Measurements from ENCODE around the gene PRODH2. TPM values are rescaled to one million over a fixed set of nuclear protein-coding genes. Genes with fewer than 3 reads are reported as not detected.

PRODH2 gene
- total RNA-seq, 1 experiment from 2014 or later = 0.44 TPM

- BruUV-seq (replicated peaks) = no TSS peak
- ChIA-PET POLR2A (interaction anchor here (0.6 to 1.3 kb wide), 2 partner anchors 12 to 18 kb away, joined by 3 to 4 read pairs; no protein-coding TSS in a partner anchor), CTCF (no interaction called here), RAD21 (ENCODE audit: low non-redundant PET in 1 of 2, low total read pairs in 2 of 2, uncharacterized antibody in 2 of 2, unreplicated experiment in 2 of 2) (no interaction called here)
- Histone ChIP-seq H3K4me1 (ENCODE audit: control insufficient read depth in 1 of 2, insufficient read depth in 2 of 2, low read length in 2 of 2) (no peaks in the 10 kb centered on the region), H3K27me3 (ENCODE audit: insufficient read depth, low read length) (no peaks in the 10 kb centered on the region), H3K9me3 (ENCODE audit: control insufficient read depth in 1 of 2, insufficient read depth in 1 of 2, low read depth in 1 of 2, low read length in 2 of 2) (no peaks in the 10 kb centered on the region), H3K9me2 (ENCODE audit: insufficient read depth) (no peaks in the 10 kb centered on the region), H4K20me1 (ENCODE audit: insufficient read depth) (no peaks in the 10 kb centered on the region), H3K36me3 (ENCODE audit: control insufficient read depth in 1 of 2, insufficient read depth in 2 of 2, low read length in 2 of 2) (peaks cover 2 to 4% of the 10 kb centered on the region in 2 experiments; a peak in 2 of 4 replicates), H3K9ac (ENCODE audit: low read length) (no peak overlapping the region), H3K27ac (ENCODE audit: low read depth, low read length) (no peak overlapping the region), H2AFZ (ENCODE audit: low read depth, low read length, poor library complexity, severe bottlenecking) (no peak overlapping the region), H3K79me2 (ENCODE audit: insufficient read depth, low read length) (no peaks in the 10 kb centered on the region), H3K4me2 (ENCODE audit: low read length) (no peak overlapping the region), H3K4me3 (replicated peaks in 1 of 2; ENCODE audit: low read depth in 1 of 2, low read length in 2 of 2) (no peak overlapping the region)
- DNase-seq (ENCODE audit: low read depth, low spot score) (no peak), ATAC-seq (no peak)
- intact Hi-C loops (cut with micrococcal nuclease) = no loop called here
- no peak for TF ChIP-seq ZNF274 (IDR thresholded peaks at IDR 0.05; ENCODE audit: low read depth, low read length)
- TF ChIP-seq CBX3 (IDR thresholded peaks at IDR 0.05; ENCODE audit: low read depth) = no peak
- TF ChIP-seq YY1 (IDR thresholded peaks at IDR 0.05; ENCODE audit: extremely low read depth, insufficient replicate concordance, low read depth, low read length) = no peak
- TF ChIP-seq EGR1 (IDR thresholded peaks at IDR 0.05; ENCODE audit: low read depth) = no peak
- no peak for TF ChIP-seq SRF (IDR thresholded peaks at IDR 0.05; ENCODE audit: low read depth)
- TF ChIP-seq RAD21 (IDR thresholded peaks at IDR 0.05; ENCODE audit: low read depth) = no peak
- TF ChIP-seq POLR2AphosphoS5 (IDR thresholded peaks at IDR 0.05; ENCODE audit: low read depth, low read length) = no peak
- no peak for TF ChIP-seq ELF1 (IDR thresholded peaks at IDR 0.05; ENCODE audit: borderline replicate concordance, low read depth)
- TF ChIP-seq, protein P1, sequence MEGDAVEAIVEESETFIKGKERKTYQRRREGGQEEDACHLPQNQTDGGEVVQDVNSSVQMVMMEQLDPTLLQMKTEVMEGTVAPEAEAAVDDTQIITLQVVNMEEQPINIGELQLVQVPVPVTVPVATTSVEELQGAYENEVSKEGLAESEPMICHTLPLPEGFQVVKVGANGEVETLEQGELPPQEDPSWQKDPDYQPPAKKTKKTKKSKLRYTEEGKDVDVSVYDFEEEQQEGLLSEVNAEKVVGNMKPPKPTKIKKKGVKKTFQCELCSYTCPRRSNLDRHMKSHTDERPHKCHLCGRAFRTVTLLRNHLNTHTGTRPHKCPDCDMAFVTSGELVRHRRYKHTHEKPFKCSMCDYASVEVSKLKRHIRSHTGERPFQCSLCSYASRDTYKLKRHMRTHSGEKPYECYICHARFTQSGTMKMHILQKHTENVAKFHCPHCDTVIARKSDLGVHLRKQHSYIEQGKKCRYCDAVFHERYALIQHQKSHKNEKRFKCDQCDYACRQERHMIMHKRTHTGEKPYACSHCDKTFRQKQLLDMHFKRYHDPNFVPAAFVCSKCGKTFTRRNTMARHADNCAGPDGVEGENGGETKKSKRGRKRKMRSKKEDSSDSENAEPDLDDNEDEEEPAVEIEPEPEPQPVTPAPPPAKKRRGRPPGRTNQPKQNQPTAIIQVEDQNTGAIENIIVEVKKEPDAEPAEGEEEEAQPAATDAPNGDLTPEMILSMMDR (IDR thresholded peaks at IDR 0.05 in 2 of 3, conservative IDR thresholded peaks at IDR 0.05 in 1 of 3; ENCODE audit: borderline replicate concordance in 1 of 3, insufficient read depth in 1 of 3, low read depth in 2 of 3, low read length in 2 of 3) = no peak
- TF ChIP-seq, protein P2, sequence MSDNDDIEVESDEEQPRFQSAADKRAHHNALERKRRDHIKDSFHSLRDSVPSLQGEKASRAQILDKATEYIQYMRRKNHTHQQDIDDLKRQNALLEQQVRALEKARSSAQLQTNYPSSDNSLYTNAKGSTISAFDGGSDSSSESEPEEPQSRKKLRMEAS (IDR thresholded peaks at IDR 0.05) = no peak
Observed at GRCh38 chr19:35784503-35785338, 27.9 kb downstream of the PRODH2 start.
